ENCODE measurements around the gene SDK1.

- TF ChIP-seq MAX (IDR thresholded peaks at IDR 0.05; ENCODE audit: insufficient read depth, insufficient read length), result no peak
- no peak for TF ChIP-seq FOS (IDR thresholded peaks at IDR 0.05; ENCODE audit: borderline replicate concordance, insufficient read depth, low read length)
Observed at GRCh38 chr7:3312583-3312982, 11.5 kb downstream of the SDK1 start.

Measured in endothelial cell of umbilical vein (primary cell).